Duodenal mucosa (tissue), 2 donors: ENCODE results near the gene DDX42.
"Not testable (repeated sequence)": the region's sequence is repeated elsewhere in the genome, so short reads cannot be mapped to it uniquely, and the experiment has no call there.

Source experiments
- H3K27ac ChIP-seq: one replicate; pipeline ENCODE4 v1.7.0; 2013; ENCODE audit warnings: low read depth, low read length
- H3K27me3 ChIP-seq, 2 donors: one replicate each; pipeline ENCODE4 v1.7.0; 2013; ENCODE audit warnings: low read length in 2 of 2, control low read depth in 1 of 2; ENCODE audit not compliant: insufficient read depth in 2 of 2, control insufficient read depth in 1 of 2
- H3K36me3 ChIP-seq, 2 donors: one replicate each; pipeline ENCODE4 v1.7.0; 2013; ENCODE audit warnings: low read length in 2 of 2, control low read depth in 1 of 2; ENCODE audit not compliant: insufficient read depth in 2 of 2, control insufficient read depth in 1 of 2
- H3K4me1 ChIP-seq, 2 donors: one replicate each; pipeline ENCODE4 v1.7.0; 2013; ENCODE audit warnings: low read length in 2 of 2, control low read depth in 1 of 2; ENCODE audit not compliant: insufficient read depth in 2 of 2, control insufficient read depth in 1 of 2
- H3K4me3 ChIP-seq, 2 donors: one replicate each; pipeline ENCODE4 v1.7.0; 2013; ENCODE audit warnings: low read length in 2 of 2, low read depth in 1 of 2
- H3K9ac ChIP-seq, 2 donors: one replicate each; pipeline ENCODE4 v1.7.0; 2013; ENCODE audit warnings: low read length in 2 of 2, low read depth in 1 of 2
- H3K9me3 ChIP-seq, 2 donors: one replicate each; pipeline ENCODE4 v1.7.0; 2013; ENCODE audit warnings: low read length in 2 of 2, control low read depth in 1 of 2; ENCODE audit not compliant: control insufficient read depth in 1 of 2

Gene DDX42

GRCh38 chr17:63843910-63844677, 70.1 kb downstream of the DDX42 start:
- H3K9ac ChIP-seq: no peak overlapping the region
- H3K4me1 ChIP-seq: peaks cover 28% of the 10 kb centered on the region in 2 donors
- no peaks in the 10 kb centered on the region for H3K36me3 ChIP-seq
- H3K27me3 ChIP-seq: no peaks in the 10 kb centered on the region
- no peaks in the 10 kb centered on the region for H3K9me3 ChIP-seq
- peak overlapping the region; percentile 65 to 74 for H3K4me3 ChIP-seq
- no peak overlapping the region for H3K27ac ChIP-seq

GRCh38 chr17:63845509-63845908, 71.5 kb downstream of the DDX42 start:
- Histone ChIP-seq H3K4me3 (no peak overlapping the region), H3K9ac (no peak overlapping the region), H3K4me1 (peaks cover 15 to 18% of the 10 kb centered on the region in 2 donors), H3K27ac (no peak overlapping the region), H3K9me3 (no peaks in the 10 kb centered on the region), H3K36me3 (no peaks in the 10 kb centered on the region), H3K27me3 (no peaks in the 10 kb centered on the region)

- H3K27me3 ChIP-seq: no peaks in the 10 kb centered on the region
- H3K27ac ChIP-seq: no peak overlapping the region
- H3K36me3 ChIP-seq: no peaks in the 10 kb centered on the region
- H3K9me3 ChIP-seq: no peaks in the 10 kb centered on the region
- H3K4me3 ChIP-seq: no peak overlapping the region
- peaks cover 5 to 8% of the 10 kb centered on the region in 2 donors for H3K4me1 ChIP-seq
- H3K9ac ChIP-seq: no peak overlapping the region
Measured at GRCh38 chr17:63847525-63848249, 73.7 kb downstream of the DDX42 start.

DNA sequence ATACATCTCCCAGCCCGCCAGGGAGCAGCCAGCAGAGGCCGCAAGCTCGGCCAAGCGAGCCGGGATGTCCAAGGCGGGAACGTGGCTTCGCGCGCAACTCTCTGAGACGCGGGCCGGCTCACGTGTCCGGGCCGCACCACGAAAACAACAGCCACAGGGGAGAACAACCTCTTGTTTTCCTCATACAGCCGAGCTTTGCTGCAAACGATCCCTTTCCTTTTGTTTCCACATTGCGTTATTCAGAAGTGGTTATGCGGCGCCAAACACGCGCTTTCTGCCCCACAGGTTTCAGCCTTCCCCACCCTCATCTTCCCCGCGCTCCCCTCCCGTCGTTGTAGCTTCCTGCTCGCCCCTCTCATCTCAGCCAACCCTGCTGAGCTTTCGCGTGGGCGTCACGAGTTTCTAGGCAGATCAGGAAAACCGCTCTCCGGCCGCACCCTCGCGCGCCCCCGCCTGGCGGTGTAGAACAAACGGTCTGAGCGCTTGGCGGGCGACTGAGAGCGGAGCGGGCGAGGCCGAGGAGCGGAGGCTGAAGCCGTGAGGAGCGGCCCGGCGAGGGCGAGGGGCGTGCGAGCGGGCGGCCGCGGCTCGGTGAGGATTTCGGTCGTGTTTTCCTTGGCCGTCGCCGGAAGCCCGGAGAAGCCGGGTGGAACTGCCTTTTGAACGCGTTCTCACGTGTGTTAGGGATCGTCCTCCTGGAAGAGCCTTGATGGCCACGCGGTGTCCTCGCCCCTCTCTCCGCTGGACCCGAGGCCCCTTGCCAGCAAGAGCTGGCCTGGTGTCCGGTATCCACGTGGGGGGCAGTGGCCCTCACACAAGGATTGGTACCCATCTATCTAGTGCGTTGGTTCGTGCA, 75.1 kb downstream of the DDX42 start:
- no peaks in the 10 kb centered on the region for H3K36me3 ChIP-seq
- H3K4me3 ChIP-seq: peak overlapping the region; percentile 62 to 66
- no peak overlapping the region for H3K27ac ChIP-seq
- peak overlapping the region in 1 of 2 donors; percentile 66 for H3K9ac ChIP-seq
- H3K4me1 ChIP-seq: peaks cover 2 to 5% of the 10 kb centered on the region in 2 donors
- no peaks in the 10 kb centered on the region for H3K27me3 ChIP-seq
- H3K9me3 ChIP-seq: no peaks in the 10 kb centered on the region

DNA sequence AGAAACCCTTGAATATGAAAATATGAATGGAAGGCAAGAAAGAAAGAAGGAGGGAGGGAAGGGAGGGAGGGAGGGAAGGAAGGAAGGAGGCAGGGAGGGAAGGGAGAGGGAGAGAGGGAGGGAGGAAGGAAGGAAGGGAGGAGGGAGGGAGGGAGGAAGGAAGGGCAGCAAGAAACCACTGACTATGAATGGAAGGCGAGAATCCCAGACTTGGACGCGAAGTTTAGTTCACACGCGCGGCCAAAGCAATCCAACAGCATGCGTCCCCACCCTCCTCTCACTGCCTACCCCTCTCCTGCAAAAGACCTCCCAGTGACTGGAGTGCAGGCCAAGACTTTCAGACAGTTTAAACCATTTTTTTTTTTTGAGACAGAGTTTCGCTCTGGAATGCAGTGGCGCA, 76.4 kb downstream of the DDX42 start:
- no peak overlapping the region for H3K4me3 ChIP-seq
- peaks cover 0 to 5% of the 10 kb centered on the region in 2 donors for H3K4me1 ChIP-seq
- H3K9me3 ChIP-seq: no peaks in the 10 kb centered on the region
- H3K9ac ChIP-seq: no peak overlapping the region
- no peak overlapping the region for H3K27ac ChIP-seq
- no peaks in the 10 kb centered on the region for H3K36me3 ChIP-seq
- no peaks in the 10 kb centered on the region for H3K27me3 ChIP-seq

DNA sequence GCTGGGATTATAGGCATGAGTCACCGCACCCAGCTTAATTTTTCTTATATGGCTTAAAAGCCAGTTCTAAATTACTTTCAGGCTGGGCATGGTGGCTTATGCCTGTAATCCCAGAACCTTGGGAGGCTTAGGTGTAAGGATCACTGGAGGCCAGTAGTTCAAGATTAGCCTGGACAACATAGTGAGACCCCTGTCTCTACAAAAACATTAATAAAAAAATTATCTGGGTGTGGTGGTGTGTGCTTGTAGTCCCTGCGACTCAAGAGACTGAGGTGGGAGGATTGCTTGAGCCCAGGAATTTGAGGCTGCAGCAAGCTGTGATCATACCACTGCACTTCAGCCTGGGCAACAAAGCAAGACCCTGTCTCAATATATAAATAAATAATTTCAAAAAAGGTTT, 79.3 kb downstream of the DDX42 start:
- H3K27ac ChIP-seq: no peak overlapping the region
- H3K9me3 ChIP-seq: no peaks in the 10 kb centered on the region
- no peaks in the 10 kb centered on the region for H3K36me3 ChIP-seq
- no peak overlapping the region for H3K4me3 ChIP-seq
- no peaks in the 10 kb centered on the region for H3K27me3 ChIP-seq
- H3K9ac ChIP-seq: no peak overlapping the region
- H3K4me1 ChIP-seq: peaks cover 0 to 5% of the 10 kb centered on the region in 2 donors

DNA sequence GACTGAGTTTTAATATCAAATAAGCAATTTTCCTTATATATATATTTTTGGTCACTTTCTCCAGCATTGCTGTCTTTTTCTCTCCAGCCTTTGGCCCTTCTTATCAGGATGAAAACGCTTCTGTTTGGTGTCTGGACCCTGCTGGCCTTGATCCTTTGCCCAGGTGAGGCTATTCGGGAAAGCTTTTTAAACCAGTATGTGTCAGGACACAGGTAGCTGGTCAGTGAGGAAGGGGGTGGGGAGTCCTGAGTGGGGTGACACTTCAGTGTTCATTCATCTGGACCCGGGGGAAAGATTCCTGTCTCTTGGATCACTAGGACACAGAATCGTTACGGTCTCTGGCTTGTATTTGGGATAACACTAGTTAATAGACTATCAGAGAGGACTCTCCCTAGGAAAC, 80.7 kb downstream of the DDX42 start:
- Histone ChIP-seq H3K27ac (no peak overlapping the region), H3K9ac (no peak overlapping the region), H3K36me3 (no peaks in the 10 kb centered on the region), H3K9me3 (no peaks in the 10 kb centered on the region), H3K27me3 (no peaks in the 10 kb centered on the region), H3K4me1 (no peaks in the 10 kb centered on the region), H3K4me3 (no peak overlapping the region)

DNA sequence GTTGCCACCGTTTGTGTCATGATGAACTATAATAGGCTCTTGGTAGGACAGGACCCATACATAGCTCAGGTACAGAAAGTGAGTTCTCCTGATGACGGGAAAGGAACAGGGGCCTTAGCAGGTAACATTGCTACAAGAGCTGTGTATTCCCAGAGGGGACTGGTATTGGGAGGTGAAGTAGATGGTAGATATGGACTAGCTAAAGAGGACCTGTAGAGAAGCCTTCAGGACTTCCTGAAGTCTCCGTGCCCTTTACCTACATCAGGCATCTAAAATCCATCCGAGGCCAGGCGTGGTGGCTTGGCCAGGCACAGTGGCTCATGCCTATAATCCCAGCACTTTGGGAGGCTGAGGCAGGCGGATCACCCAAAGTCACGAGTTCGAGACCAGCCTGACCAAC, 81.2 kb downstream of the DDX42 start:
- no peak overlapping the region for H3K27ac ChIP-seq
- H3K27me3 ChIP-seq: no peaks in the 10 kb centered on the region
- H3K36me3 ChIP-seq: no peaks in the 10 kb centered on the region
- no peak overlapping the region for H3K4me3 ChIP-seq
- no peaks in the 10 kb centered on the region for H3K9me3 ChIP-seq
- no peak overlapping the region for H3K9ac ChIP-seq
- H3K4me1 ChIP-seq: no peaks in the 10 kb centered on the region

GRCh38 chr17:63856425-63856824, 82.5 kb downstream of the DDX42 start:
- H3K36me3 ChIP-seq, H3K4me3 ChIP-seq, H3K27ac ChIP-seq, H3K4me1 ChIP-seq, H3K27me3 ChIP-seq, H3K9me3 ChIP-seq, H3K9ac ChIP-seq: not testable (repeated sequence)

DNA sequence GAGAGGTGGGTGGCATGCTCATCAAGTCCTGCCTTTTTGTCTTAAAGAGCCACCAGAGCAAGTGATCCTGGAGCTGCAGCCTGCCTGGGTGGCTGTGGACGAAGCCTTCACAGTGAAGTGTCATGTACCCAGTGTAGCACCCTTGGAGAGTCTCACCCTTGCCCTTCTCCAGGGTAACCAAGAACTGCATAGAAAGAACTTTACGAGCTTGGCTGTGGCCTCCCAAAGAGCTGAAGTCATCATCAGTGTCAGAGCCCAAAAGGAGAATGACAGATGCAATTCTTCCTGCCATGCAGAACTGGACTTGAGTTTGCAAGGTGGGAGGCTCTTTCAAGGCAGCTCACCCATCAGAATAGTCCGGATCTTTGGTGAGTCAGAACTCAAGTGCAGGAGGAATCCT, 85.3 kb downstream of the DDX42 start:
- Histone ChIP-seq H3K9me3 (no peaks in the 10 kb centered on the region), H3K27ac (no peak overlapping the region), H3K4me1 (no peaks in the 10 kb centered on the region), H3K36me3 (no peaks in the 10 kb centered on the region), H3K4me3 (no peak overlapping the region), H3K9ac (no peak overlapping the region), H3K27me3 (no peaks in the 10 kb centered on the region)
